CD8-positive, alpha-beta memory T cell (primary cell): ENCODE measurements around the gene RANBP9. TPM values are rescaled to one million over a fixed set of nuclear protein-coding genes. Genes with fewer than 3 reads are reported as not detected.

Source experiments
- CTCF ChIA-PET: fragments of 350-600 bp; sonication (Branson Sonifier 250); formaldehyde crosslinking; loops from one replicate; lab custom pipeline; 2021; ENCODE audit warnings: antibody characterized with exemption; lab: Charles Lee
- POLR2A ChIA-PET: fragments of 350-600 bp; sonication (Branson Sonifier 250); formaldehyde crosslinking; loops from one replicate; lab custom pipeline; 2021; ENCODE audit warnings: antibody characterized with exemption; lab: Charles Lee
- DNase-seq, 5 donors: peaks; one replicate each; pipeline versions ENCODE4 v3.0.0 to v3.0.0-alpha.2; 2020 to 2022; ENCODE audit warnings: mixed read lengths in 1 of 5
- H3K27ac ChIP-seq: one replicate; pipeline ENCODE4 v1.7.0; 2013; ENCODE audit warnings: low read depth, mild to moderate bottlenecking, low read length, moderate library complexity
- H3K27me3 ChIP-seq: 2 replicates; pipeline ENCODE4 v1.7.0; 2013; ENCODE audit warnings: low read length, mild to moderate bottlenecking; ENCODE audit not compliant: insufficient read depth, poor library complexity, severe bottlenecking
- H3K36me3 ChIP-seq: 2 replicates; pipeline ENCODE4 v1.7.0; 2013; ENCODE audit warnings: mild to moderate bottlenecking, low read length, moderate library complexity; ENCODE audit not compliant: insufficient read depth
- H3K4me1 ChIP-seq: 2 replicates; pipeline ENCODE4 v1.7.0; 2013; ENCODE audit warnings: mild to moderate bottlenecking, low read length, moderate library complexity; ENCODE audit not compliant: insufficient read depth
- H3K4me3 ChIP-seq: 2 replicates; pipeline ENCODE4 v1.7.0; 2013; ENCODE audit warnings: mild to moderate bottlenecking, low read length
- H3K9me3 ChIP-seq: 2 replicates; pipeline ENCODE4 v1.7.0; 2013; ENCODE audit warnings: mild to moderate bottlenecking, low read length
- H3K27ac Mint-ChIP-seq, 8 donors: one replicate each; pipeline ENCODE4 v1.8.0; 2020 to 2021; ENCODE audit warnings: mixed read lengths in 8 of 8, mild to moderate bottlenecking in 6 of 8, inconsistent platforms in 3 of 8, moderate library complexity in 3 of 8
- H3K27me3 Mint-ChIP-seq, 2 donors: one replicate each; pipeline ENCODE4 v1.8.0; 2020 to 2021; ENCODE audit warnings: mixed read lengths in 2 of 2, mild to moderate bottlenecking in 1 of 2, moderate library complexity in 1 of 2
- H3K36me3 Mint-ChIP-seq, 3 donors: one replicate each; pipeline ENCODE4 v1.8.0; 2020 to 2021; ENCODE audit warnings: mixed read lengths in 3 of 3, inconsistent platforms in 1 of 3, mild to moderate bottlenecking in 1 of 3
- H3K4me1 Mint-ChIP-seq, 3 donors: one replicate each; pipeline ENCODE4 v1.8.0; 2020 to 2021; ENCODE audit warnings: mixed read lengths in 3 of 3, inconsistent platforms in 1 of 3, mild to moderate bottlenecking in 1 of 3
- H3K4me3 Mint-ChIP-seq, 7 donors: one replicate each; pipeline ENCODE4 v1.8.0; 2020 to 2021; ENCODE audit warnings: mixed read lengths in 7 of 7, mild to moderate bottlenecking in 6 of 7, moderate library complexity in 4 of 7, inconsistent platforms in 2 of 7
- H3K9me3 Mint-ChIP-seq, 5 donors: one replicate each; pipeline ENCODE4 v1.8.0; 2020 to 2022; ENCODE audit warnings: mixed read lengths in 5 of 5, mild to moderate bottlenecking in 3 of 5, moderate library complexity in 2 of 5, inconsistent platforms in 1 of 5
- polyA plus RNA-seq: library from polyadenylated mRNA; unstranded; fragments of 300-500 nt; fragmentation: Illumina TruSeq; gene quantifications from one replicate; pipeline ENCODE4 v1.2.3, GENCODE V29; 2021
- total RNA-seq, 2 experiments: library from RNA; stranded (reverse); gene quantifications; one replicate each; pipeline ENCODE4 v1.2.3, GENCODE V29; 2021

The RANBP9 gene
- total and polyA plus RNA-seq, 3 experiments from 2014 or later: 6.2 to 47.0 (median 45.4) TPM

- Mint-ChIP-seq H3K27me3 (no peaks in the 10 kb centered on the region), H3K4me1 (peaks cover 15 to 28% (median 16%) of the 10 kb centered on the region in 3 donors), H3K36me3 (peaks cover 0 to 7% (median 0%) of the 10 kb centered on the region in 3 donors), H3K4me3 (no peak overlapping the region), H3K9me3 (no peaks in the 10 kb centered on the region), H3K27ac (no peak overlapping the region)
- Histone ChIP-seq H3K27ac (no peak overlapping the region), H3K27me3 (no peaks in the 10 kb centered on the region), H3K4me1 (peaks cover 4% of the 10 kb centered on the region), H3K36me3 (no peaks in the 10 kb centered on the region), H3K4me3 (no peak overlapping the region), H3K9me3 (no peaks in the 10 kb centered on the region)
- no peak for DNase-seq
- POLR2A ChIA-PET: no interaction called here
- CTCF ChIA-PET: no interaction called here
These were observed 6.5 kb upstream of the RANBP9 start for GRCh38 chr6:13718123-13718458.

DNA sequence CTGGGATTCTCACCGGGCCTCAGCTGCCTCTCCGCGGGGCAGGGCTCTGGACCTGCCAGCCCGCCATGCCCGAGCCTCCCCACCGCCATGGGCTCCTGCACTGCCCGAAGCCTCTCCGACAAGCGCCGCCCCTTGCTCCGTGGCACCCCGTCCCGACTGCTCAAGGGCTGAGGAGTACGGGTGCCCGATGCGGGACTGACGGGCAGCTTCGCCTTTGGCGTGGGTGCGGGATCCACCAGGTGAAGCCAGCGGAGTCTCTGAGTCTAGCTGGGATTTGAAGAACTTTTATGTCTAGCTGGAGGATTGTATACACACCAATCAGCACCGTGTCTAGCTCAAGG is 5.3 kb upstream of the RANBP9 start:
- Mint-ChIP-seq H3K27me3 (no peaks in the 10 kb centered on the region), H3K9me3 (no peaks in the 10 kb centered on the region), H3K4me1 (peaks cover 21 to 34% (median 22%) of the 10 kb centered on the region in 3 donors), H3K4me3 (peak overlapping the region in 1 of 7 donors; percentile 6), H3K36me3 (peaks cover 0 to 7% (median 5%) of the 10 kb centered on the region in 3 donors), H3K27ac (no peak overlapping the region)
- DNase-seq: no peak
- Histone ChIP-seq H3K9me3 (no peaks in the 10 kb centered on the region), H3K4me1 (peaks cover 11% of the 10 kb centered on the region), H3K27ac (no peak overlapping the region), H3K36me3 (no peaks in the 10 kb centered on the region), H3K27me3 (no peaks in the 10 kb centered on the region), H3K4me3 (no peak overlapping the region)
- CTCF ChIA-PET: no interaction called here
- POLR2A ChIA-PET: no interaction called here

GRCh38 chr6:13716225-13716954 is 4.8 kb upstream of the RANBP9 start:
- no peaks in the 10 kb centered on the region for H3K27me3 Mint-ChIP-seq
- peak overlapping the region in 1 of 8 donors; percentile 32 for H3K27ac Mint-ChIP-seq
- H3K36me3 Mint-ChIP-seq: peaks cover 0 to 7% (median 5%) of the 10 kb centered on the region in 3 donors
- no peaks in the 10 kb centered on the region for H3K36me3 ChIP-seq
- no peak overlapping the region for H3K27ac ChIP-seq
- ChIA-PET CTCF (no interaction called here), POLR2A (no interaction called here)
- H3K4me3 ChIP-seq: no peak overlapping the region
- peaks cover 21 to 34% (median 22%) of the 10 kb centered on the region in 3 donors for H3K4me1 Mint-ChIP-seq
- H3K4me1 ChIP-seq: peaks cover 11% of the 10 kb centered on the region
- no peak for DNase-seq
- H3K9me3 Mint-ChIP-seq: no peaks in the 10 kb centered on the region
- H3K27me3 ChIP-seq: no peaks in the 10 kb centered on the region
- H3K9me3 ChIP-seq: no peaks in the 10 kb centered on the region
- H3K4me3 Mint-ChIP-seq: no peak overlapping the region

DNA sequence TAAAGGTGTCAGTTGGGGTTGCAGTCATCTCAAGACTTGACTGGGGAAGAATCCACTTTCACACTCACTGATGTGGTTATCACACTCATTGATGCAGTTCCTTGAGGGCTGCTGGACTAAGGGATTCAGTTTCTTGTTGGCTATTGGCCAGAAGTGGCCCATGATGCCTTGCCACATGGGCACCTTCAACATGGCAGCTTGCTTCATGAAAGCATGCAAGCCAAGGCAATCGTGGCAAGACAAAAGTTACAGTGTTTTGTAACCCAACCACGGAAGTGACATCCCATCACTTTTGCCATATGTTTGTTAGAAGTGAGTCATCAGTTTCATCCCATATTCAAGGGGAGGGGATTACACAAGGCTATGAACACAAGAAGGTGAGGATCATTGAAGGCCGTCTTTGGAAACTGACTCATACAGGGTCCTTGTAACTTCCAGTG is 3.8 kb upstream of the RANBP9 start:
- H3K9me3 Mint-ChIP-seq: no peaks in the 10 kb centered on the region
- H3K4me1 Mint-ChIP-seq: peaks cover 21 to 34% (median 22%) of the 10 kb centered on the region in 3 donors
- H3K4me3 Mint-ChIP-seq: no peak overlapping the region
- no peak for DNase-seq
- Histone ChIP-seq H3K27me3 (no peaks in the 10 kb centered on the region), H3K36me3 (no peaks in the 10 kb centered on the region), H3K9me3 (no peaks in the 10 kb centered on the region), H3K4me3 (no peak overlapping the region), H3K4me1 (peaks cover 11% of the 10 kb centered on the region), H3K27ac (no peak overlapping the region)
- CTCF ChIA-PET: no interaction called here
- POLR2A ChIA-PET: no interaction called here
- no peaks in the 10 kb centered on the region for H3K27me3 Mint-ChIP-seq
- H3K36me3 Mint-ChIP-seq: peaks cover 0 to 7% (median 6%) of the 10 kb centered on the region in 3 donors
- H3K27ac Mint-ChIP-seq: peak overlapping the region in 6 of 8 donors; percentile 2 to 96 (median 18)

- Mint-ChIP-seq H3K27ac (peak overlapping the region; percentile 96 to 99 (median 98)), H3K36me3 (peaks cover 0 to 19% (median 1%) of the 10 kb centered on the region in 3 donors), H3K4me3 (peak overlapping the region; percentile 96 to 99 (median 98)), H3K27me3 (no peaks in the 10 kb centered on the region), H3K9me3 (no peaks in the 10 kb centered on the region), H3K4me1 (peaks cover 37 to 52% (median 47%) of the 10 kb centered on the region in 3 donors)
- no peaks in the 10 kb centered on the region for H3K9me3 ChIP-seq
- POLR2A ChIA-PET: interaction anchor here (1.5 to 4.8 kb wide), 3 partner anchors 32 to 96 kb away, joined by 3 to 46 read pairs (median 11); partner anchors contain the start of gene NOL7
- CTCF ChIA-PET: interaction anchor here (1.0 to 4.6 kb wide), 4 partner anchors 13 to 138 kb away, joined by 3 to 29 read pairs (median 3); partner anchors contain the start of genes NOL7 and SIRT5
- peak overlapping the region; percentile 52 for H3K4me3 ChIP-seq
- H3K4me1 ChIP-seq: peaks cover 27% of the 10 kb centered on the region
- no peaks in the 10 kb centered on the region for H3K36me3 ChIP-seq
- no peaks in the 10 kb centered on the region for H3K27me3 ChIP-seq
- no peak for DNase-seq
- H3K27ac ChIP-seq: peak overlapping the region; percentile 62
These were observed 914 bp upstream of the RANBP9 start for GRCh38 chr6:13712599-13712898.

GRCh38 chr6:13711324-13711732 is 307 bp downstream of the RANBP9 start:
- Histone ChIP-seq H3K36me3 (no peaks in the 10 kb centered on the region), H3K27me3 (no peaks in the 10 kb centered on the region), H3K9me3 (no peaks in the 10 kb centered on the region), H3K27ac (no peak overlapping the region), H3K4me1 (peaks cover 31% of the 10 kb centered on the region), H3K4me3 (no peak overlapping the region)
- H3K27ac Mint-ChIP-seq: peak overlapping the region in 2 of 8 donors; percentile 17 to 97
- no peaks in the 10 kb centered on the region for H3K27me3 Mint-ChIP-seq
- ChIA-PET POLR2A (interaction anchor here (0.5 to 4.8 kb wide), 12 partner anchors 17 to 1532 kb away, joined by 3 to 46 read pairs (median 3); partner anchors contain the start of genes NOL7 and SIRT5), CTCF (interaction anchor here (0.7 to 4.6 kb wide), 9 partner anchors 16 to 445 kb away, joined by 3 to 29 read pairs (median 4); partner anchors contain the start of genes NOL7 and SIRT5)
- peaks cover 0 to 21% (median 1%) of the 10 kb centered on the region in 3 donors for H3K36me3 Mint-ChIP-seq
- peaks cover 41 to 58% (median 53%) of the 10 kb centered on the region in 3 donors for H3K4me1 Mint-ChIP-seq
- H3K4me3 Mint-ChIP-seq: peak overlapping the region; percentile 47 to 98 (median 64)
- DNase-seq: peak in 4 of 5 donors; percentile 62 to 81 (median 75)
- H3K9me3 Mint-ChIP-seq: no peaks in the 10 kb centered on the region

DNA sequence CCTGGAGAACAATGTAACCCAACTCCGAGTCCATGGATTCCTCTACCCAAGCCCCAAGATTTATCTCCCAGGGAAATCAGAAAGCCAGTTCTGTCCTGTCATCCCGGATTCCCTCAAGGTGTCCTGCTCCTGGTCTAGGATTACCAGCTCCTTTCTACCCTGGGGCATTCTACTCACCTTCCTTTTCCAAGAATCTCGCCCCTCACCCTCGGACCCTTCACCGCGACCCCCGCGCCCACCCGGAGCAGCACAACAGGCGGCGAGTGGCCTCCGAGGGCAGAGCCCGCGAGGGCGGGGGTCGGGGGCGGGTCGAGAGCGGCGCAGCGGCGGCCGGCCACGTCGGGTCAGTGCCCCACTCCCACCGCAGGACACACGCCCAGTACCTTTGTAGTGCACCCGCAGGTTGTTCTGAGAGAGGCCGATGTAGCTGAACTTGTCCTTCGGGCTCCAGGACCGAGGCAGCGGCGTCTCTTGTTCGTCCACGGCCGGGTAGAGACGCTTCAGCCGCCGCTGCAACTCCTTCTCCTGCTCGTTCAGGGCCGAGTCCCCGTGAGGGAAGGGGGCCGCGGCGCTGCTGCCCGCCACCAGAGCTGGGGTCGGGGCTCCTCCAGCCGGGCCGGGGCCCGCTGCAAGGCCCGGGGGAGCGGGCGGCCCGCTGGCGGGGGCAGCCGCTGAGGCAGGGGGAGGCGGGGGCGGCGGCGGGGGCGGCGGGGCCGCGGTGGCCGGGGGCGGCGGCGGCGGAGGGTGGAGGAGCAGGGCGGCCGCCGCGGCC is 897 bp downstream of the RANBP9 start:
- ChIA-PET CTCF (interaction anchor here (0.7 to 4.6 kb wide), 9 partner anchors 15 to 444 kb away, joined by 3 to 29 read pairs (median 4); partner anchors contain the start of genes NOL7 and SIRT5), POLR2A (interaction anchor here (0.5 to 4.8 kb wide), 12 partner anchors 15 to 1532 kb away, joined by 3 to 46 read pairs (median 3); partner anchors contain the start of genes NOL7 and SIRT5)
- peak overlapping the region; percentile 89 to 98 (median 91) for H3K4me3 Mint-ChIP-seq
- DNase-seq: peak in 4 of 5 donors; percentile 10 to 57 (median 28)
- peaks cover 42 to 56% (median 55%) of the 10 kb centered on the region in 3 donors for H3K4me1 Mint-ChIP-seq
- Histone ChIP-seq H3K36me3 (no peaks in the 10 kb centered on the region), H3K4me1 (peaks cover 31% of the 10 kb centered on the region), H3K27ac (peak overlapping the region; percentile 75), H3K27me3 (no peaks in the 10 kb centered on the region), H3K9me3 (no peaks in the 10 kb centered on the region), H3K4me3 (peak overlapping the region; percentile 57)
- peaks cover 0 to 21% (median 1%) of the 10 kb centered on the region in 3 donors for H3K36me3 Mint-ChIP-seq
- H3K27ac Mint-ChIP-seq: peak overlapping the region; percentile 86 to 99 (median 96)
- no peaks in the 10 kb centered on the region for H3K27me3 Mint-ChIP-seq
- H3K9me3 Mint-ChIP-seq: no peaks in the 10 kb centered on the region
